Activated naive CD8-positive, alpha-beta T cell treated with anti-CD3 and anti-CD28 coated beads, Interleukin-2, amount 10 ng/mL, durations not matched to agents 7 days and 5 days (primary cell): ENCODE results near the gene AFF1. TPM values are rescaled to one million over a fixed set of nuclear protein-coding genes. Genes with fewer than 3 reads are reported as not detected.

Experiments
- ATAC-seq: fragments of 150-1000 bp; cut with Tn5 transposase; one replicate; pipeline ENCODE4 v1.10.0; 2021; ENCODE audit warnings: low read depth, moderate library complexity
- POLR2A ChIA-PET: fragments of 350-600 bp; sonication (Branson Sonifier 250); formaldehyde crosslinking; loops from one replicate; lab custom pipeline; 2021; ENCODE audit warnings: antibody characterized with exemption; lab: Charles Lee
- DNase-seq: peaks from one replicate; pipeline ENCODE4 v3.0.0; 2021
- H3K27ac Mint-ChIP-seq: one replicate; pipeline ENCODE4 v1.8.0; 2022; ENCODE audit warnings: mild to moderate bottlenecking, mixed read lengths
- H3K27me3 Mint-ChIP-seq: one replicate; pipeline ENCODE4 v1.8.0; 2022; ENCODE audit warnings: mild to moderate bottlenecking, moderate library complexity, mixed read lengths
- H3K36me3 Mint-ChIP-seq: one replicate; pipeline ENCODE4 v1.8.0; 2021; ENCODE audit warnings: mild to moderate bottlenecking, mixed read lengths
- H3K4me1 Mint-ChIP-seq: one replicate; pipeline ENCODE4 v1.8.0; 2021; ENCODE audit warnings: mixed read lengths
- H3K4me3 Mint-ChIP-seq: one replicate; pipeline ENCODE4 v1.8.0; 2022; ENCODE audit warnings: mild to moderate bottlenecking, moderate library complexity, mixed read lengths
- H3K9me3 Mint-ChIP-seq: one replicate; pipeline ENCODE4 v1.8.0; 2021; ENCODE audit warnings: mixed read lengths
- total RNA-seq, 2 experiments: library from RNA; stranded (reverse); gene quantifications; one replicate each; pipeline ENCODE4 v1.2.3, GENCODE V29; 2021

The AFF1 gene, protein sequence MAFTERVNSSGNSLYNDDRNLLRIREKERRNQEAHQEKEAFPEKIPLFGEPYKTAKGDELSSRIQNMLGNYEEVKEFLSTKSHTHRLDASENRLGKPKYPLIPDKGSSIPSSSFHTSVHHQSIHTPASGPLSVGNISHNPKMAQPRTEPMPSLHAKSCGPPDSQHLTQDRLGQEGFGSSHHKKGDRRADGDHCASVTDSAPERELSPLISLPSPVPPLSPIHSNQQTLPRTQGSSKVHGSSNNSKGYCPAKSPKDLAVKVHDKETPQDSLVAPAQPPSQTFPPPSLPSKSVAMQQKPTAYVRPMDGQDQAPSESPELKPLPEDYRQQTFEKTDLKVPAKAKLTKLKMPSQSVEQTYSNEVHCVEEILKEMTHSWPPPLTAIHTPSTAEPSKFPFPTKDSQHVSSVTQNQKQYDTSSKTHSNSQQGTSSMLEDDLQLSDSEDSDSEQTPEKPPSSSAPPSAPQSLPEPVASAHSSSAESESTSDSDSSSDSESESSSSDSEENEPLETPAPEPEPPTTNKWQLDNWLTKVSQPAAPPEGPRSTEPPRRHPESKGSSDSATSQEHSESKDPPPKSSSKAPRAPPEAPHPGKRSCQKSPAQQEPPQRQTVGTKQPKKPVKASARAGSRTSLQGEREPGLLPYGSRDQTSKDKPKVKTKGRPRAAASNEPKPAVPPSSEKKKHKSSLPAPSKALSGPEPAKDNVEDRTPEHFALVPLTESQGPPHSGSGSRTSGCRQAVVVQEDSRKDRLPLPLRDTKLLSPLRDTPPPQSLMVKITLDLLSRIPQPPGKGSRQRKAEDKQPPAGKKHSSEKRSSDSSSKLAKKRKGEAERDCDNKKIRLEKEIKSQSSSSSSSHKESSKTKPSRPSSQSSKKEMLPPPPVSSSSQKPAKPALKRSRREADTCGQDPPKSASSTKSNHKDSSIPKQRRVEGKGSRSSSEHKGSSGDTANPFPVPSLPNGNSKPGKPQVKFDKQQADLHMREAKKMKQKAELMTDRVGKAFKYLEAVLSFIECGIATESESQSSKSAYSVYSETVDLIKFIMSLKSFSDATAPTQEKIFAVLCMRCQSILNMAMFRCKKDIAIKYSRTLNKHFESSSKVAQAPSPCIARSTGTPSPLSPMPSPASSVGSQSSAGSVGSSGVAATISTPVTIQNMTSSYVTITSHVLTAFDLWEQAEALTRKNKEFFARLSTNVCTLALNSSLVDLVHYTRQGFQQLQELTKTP
- 10 to 100 TPM; 57.1 to 62.5 TPM for total RNA-seq

DNA sequence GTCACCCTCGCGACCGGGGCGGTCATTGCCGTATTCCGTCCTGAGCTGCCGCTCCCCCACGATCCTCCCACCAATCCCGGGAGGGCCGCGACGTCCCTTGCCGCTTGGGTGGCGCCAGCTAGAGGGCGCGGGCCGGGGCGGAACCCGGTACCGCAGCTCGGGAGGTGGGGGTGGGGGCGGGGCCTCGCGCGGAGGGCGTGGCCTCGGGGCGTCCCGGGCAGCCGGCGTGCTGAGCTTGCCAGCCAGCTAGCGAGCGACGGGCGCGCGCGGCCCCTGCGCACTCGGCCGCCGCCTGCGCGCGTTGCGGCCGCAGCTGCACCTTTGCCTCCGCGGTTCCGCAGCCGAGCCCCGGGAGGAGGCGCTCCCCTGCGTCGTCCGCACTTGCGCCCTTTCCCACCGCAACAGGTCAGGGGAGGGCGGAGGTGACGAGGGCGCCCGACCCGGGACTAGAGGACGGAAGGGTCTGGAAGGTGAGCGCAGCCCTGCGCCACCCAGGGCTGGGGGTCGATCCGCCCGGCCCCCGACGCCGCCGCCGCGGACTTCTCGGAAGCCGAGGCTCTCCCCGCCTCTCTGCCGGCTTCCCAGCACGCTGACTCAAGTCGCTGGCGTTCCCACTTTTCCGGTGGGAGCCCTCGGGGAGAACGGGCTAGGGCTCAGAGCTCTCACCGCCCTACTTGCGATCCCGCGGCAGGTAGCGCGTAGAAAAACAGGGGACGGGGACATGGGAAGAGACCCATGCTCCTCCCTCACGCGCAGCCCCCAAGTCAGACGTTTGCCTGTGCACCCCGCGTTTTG lies at the start of gene AFF1:
Gene AFF1, plus strand, starts transcription at position 241 of the 795 bp plus-strand sequence. CDS start 13,523 bp downstream, outside the sequence.
- peaks cover 6% of the 10 kb centered on the region for H3K36me3 Mint-ChIP-seq
- no peaks in the 10 kb centered on the region for H3K27me3 Mint-ChIP-seq
- peak within 1 kb of the TSS; percentile 91 for H3K4me3 Mint-ChIP-seq
- ATAC-seq: peak; percentile 80
- peak; percentile 88 for DNase-seq
- POLR2A ChIA-PET: interaction anchor here (0.6 to 2.9 kb wide), 12 partner anchors 12 to 184 kb away, joined by 3 to 111 read pairs (median 4); no protein-coding TSS in a partner anchor
- peaks cover 35% of the 10 kb centered on the region for H3K4me1 Mint-ChIP-seq
- peak within 1 kb of the TSS; percentile 92 for H3K27ac Mint-ChIP-seq
- H3K9me3 Mint-ChIP-seq: no peaks in the 10 kb centered on the region

GRCh38 chr4:86890790-86891189 lies 44.0 kb upstream of the AFF1 start:
- ATAC-seq: no peak

GRCh38 chr4:86891762-86892635 lies 42.8 kb upstream of the AFF1 start, which contains the start of gene C4orf36:
Gene C4orf36 (minus strand): TSS chr4:86892422. CDS start chr4:86891520, 902 bp downstream.
- peak; percentile 76 for ATAC-seq
- Mint-ChIP-seq H3K27ac (no peak within 1 kb of the TSS), H3K4me1 (peaks cover 5% of the 10 kb centered on the region), H3K36me3 (no peaks in the 10 kb centered on the region), H3K27me3 (peaks cover 25% of the 10 kb centered on the region), H3K4me3 (peak within 1 kb of the TSS; percentile 76), H3K9me3 (no peaks in the 10 kb centered on the region)
- POLR2A ChIA-PET: no interaction called here
- DNase-seq: peak; percentile 58

More at GRCh38 chr4:86890790-86891189, 44.0 kb upstream of the AFF1 start:
- Mint-ChIP-seq H3K36me3 (no peaks in the 10 kb centered on the region), H3K27ac (no peak overlapping the region), H3K9me3 (no peaks in the 10 kb centered on the region), H3K4me3 (peak overlapping the region; percentile 46), H3K27me3 (peaks cover 25% of the 10 kb centered on the region), H3K4me1 (peaks cover 5% of the 10 kb centered on the region)
- POLR2A ChIA-PET: no interaction called here
- DNase-seq: no peak

DNA sequence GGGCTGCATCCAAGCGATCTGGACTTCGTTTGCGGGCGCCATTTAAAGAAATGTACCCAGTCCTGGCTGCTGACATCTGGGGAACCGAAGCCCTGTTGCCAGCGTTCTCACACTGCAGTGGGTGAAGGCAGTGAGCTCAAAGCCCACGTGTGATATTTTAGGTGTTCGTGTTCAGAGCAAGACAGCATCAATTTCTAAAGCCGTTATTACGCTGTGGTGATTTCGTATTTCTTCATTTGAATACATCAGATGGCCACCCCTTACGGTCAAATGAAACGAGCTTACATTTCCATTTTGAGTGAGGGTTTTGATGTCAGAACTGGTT lies 42.2 kb upstream of the AFF1 start:
- no peaks in the 10 kb centered on the region for H3K9me3 Mint-ChIP-seq
- POLR2A ChIA-PET: no interaction called here
- peak overlapping the region; percentile 76 for H3K4me3 Mint-ChIP-seq
- no peak for DNase-seq
- H3K36me3 Mint-ChIP-seq: no peaks in the 10 kb centered on the region
- no peak overlapping the region for H3K27ac Mint-ChIP-seq
- peaks cover 5% of the 10 kb centered on the region for H3K4me1 Mint-ChIP-seq
- ATAC-seq: no peak
- H3K27me3 Mint-ChIP-seq: peaks cover 25% of the 10 kb centered on the region

DNA sequence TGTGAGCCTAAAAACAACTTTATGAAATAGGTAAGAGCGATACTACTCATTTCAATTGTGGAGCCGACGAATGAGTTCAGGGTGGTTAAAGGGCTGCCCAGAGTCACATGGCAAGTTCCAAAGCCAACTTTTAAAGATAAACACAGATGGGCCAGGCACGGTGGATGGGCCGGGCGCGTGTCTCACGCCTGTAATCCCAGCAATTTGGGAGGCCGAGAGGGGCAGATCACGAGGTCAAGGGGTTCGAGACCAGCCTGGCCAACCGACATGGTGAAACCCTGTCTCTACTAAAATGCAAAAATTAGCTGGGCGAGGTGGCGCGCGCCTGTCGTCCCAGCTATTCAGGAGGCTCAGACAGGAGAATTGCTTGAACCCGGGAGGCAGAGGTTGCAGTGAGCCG lies 41.7 kb upstream of the AFF1 start:
- H3K4me1 Mint-ChIP-seq: peaks cover 5% of the 10 kb centered on the region
- H3K27me3 Mint-ChIP-seq: peaks cover 25% of the 10 kb centered on the region
- no peak overlapping the region for H3K4me3 Mint-ChIP-seq
- H3K36me3 Mint-ChIP-seq: no peaks in the 10 kb centered on the region
- ATAC-seq (no peak), DNase-seq (no peak)
- H3K9me3 Mint-ChIP-seq: no peaks in the 10 kb centered on the region
- POLR2A ChIA-PET: no interaction called here
- H3K27ac Mint-ChIP-seq: no peak overlapping the region

- DNase-seq (no peak), ATAC-seq (no peak)
- H3K27ac Mint-ChIP-seq: no peak overlapping the region
- peaks cover 22% of the 10 kb centered on the region for H3K27me3 Mint-ChIP-seq
- H3K36me3 Mint-ChIP-seq: no peaks in the 10 kb centered on the region
- no peak overlapping the region for H3K4me3 Mint-ChIP-seq
- H3K4me1 Mint-ChIP-seq: peaks cover 5% of the 10 kb centered on the region
- no peaks in the 10 kb centered on the region for H3K9me3 Mint-ChIP-seq
- POLR2A ChIA-PET: no interaction called here
These were observed 40.4 kb upstream of the AFF1 start for GRCh38 chr4:86894455-86894854.

DNA sequence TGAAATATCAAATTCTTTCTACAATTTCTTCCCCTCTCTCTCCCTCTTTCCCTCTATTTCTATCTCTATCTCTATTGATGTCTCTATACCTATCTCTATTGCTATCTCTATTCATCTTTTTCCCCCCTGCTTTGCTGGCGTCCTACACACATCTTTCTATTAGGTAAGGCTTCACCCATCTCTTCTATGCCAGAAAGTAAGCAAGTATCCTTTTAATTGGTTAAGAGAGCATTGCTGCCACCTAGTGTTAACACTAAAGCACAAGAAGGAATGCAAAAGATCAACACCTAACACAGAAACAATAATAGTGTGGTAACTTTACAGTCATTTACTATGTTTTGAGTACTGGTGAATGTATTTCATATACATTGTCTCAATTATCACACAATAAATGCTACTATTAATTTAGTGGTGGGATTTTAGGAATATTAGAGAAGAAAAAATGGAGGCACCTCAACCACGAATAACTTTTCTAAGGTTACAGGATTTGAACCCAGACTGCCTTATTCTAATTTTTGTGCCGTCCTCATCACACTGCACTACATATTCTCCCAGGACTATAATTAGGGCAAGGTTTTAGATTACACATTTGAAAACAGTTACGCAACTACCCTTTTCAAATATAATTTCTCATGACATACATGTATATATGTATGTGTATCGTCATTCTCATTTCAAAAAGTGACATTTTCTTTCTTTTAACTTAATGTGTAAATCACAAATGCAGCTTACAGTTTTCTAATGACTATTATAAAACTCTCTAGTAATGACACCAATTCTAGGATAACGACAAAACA lies 38.9 kb upstream of the AFF1 start:
- Mint-ChIP-seq H3K4me1 (peaks cover 5% of the 10 kb centered on the region), H3K4me3 (no peak overlapping the region), H3K36me3 (no peaks in the 10 kb centered on the region), H3K27me3 (peaks cover 17% of the 10 kb centered on the region), H3K27ac (no peak overlapping the region), H3K9me3 (no peaks in the 10 kb centered on the region)
- POLR2A ChIA-PET: no interaction called here
- ATAC-seq (peak; percentile 35), DNase-seq (no peak)

GRCh38 chr4:86896596-86896995 lies 38.2 kb upstream of the AFF1 start:
- ATAC-seq: no peak
- Mint-ChIP-seq H3K36me3 (no peaks in the 10 kb centered on the region), H3K4me3 (no peak overlapping the region), H3K4me1 (peaks cover 1% of the 10 kb centered on the region), H3K27me3 (peaks cover 11% of the 10 kb centered on the region), H3K9me3 (no peaks in the 10 kb centered on the region), H3K27ac (no peak overlapping the region)
- DNase-seq: no peak
- POLR2A ChIA-PET: no interaction called here

DNA sequence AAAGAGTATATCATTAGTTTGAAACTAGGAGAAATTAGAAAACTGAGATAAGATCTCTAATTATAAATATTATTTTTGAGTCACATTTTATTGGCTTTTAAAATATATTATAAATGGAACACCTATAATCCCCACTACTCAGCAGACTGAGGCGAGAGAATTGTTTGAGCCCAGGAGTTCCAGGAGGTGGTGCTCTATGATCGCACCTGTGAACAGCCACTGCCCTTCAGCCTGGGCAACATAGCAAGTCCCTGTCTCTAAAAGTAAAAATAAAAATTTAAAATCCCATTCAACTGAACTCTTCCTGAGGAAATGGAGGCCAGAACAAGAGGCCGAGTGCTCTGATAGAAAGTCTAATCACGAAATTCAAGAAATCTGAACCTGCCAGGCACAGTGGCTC lies 36.2 kb upstream of the AFF1 start:
- no peak overlapping the region for H3K4me3 Mint-ChIP-seq

DNA sequence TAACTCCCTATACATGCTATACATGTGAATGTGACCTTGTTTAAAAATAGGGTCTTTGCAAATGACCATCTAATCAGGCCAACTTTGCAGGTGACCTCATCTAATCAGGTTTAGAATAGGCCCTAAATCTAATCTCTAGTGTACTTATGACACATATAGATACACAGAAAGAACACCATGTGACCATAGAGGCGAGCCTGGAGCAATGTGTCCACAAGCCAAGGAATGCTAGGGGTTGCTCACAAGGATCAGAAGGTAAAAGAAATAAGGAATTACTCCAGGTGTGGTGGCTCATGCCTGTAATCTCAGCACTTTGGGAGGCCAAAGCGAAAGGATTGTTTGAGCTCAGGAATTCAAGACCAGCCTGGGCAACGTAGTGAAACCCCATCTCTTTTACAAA lies 32.9 kb upstream of the AFF1 start:
- H3K4me3 Mint-ChIP-seq: no peak overlapping the region
- H3K36me3 Mint-ChIP-seq: no peaks in the 10 kb centered on the region
- H3K4me1 Mint-ChIP-seq: no peaks in the 10 kb centered on the region
- ATAC-seq (no peak), DNase-seq (no peak)
- no peak overlapping the region for H3K27ac Mint-ChIP-seq
- peaks cover 6% of the 10 kb centered on the region for H3K27me3 Mint-ChIP-seq
- no peaks in the 10 kb centered on the region for H3K9me3 Mint-ChIP-seq
- POLR2A ChIA-PET: no interaction called here

More for the DNA sequence above, 36.2 kb upstream of the AFF1 start:
- POLR2A ChIA-PET: no interaction called here
- H3K4me1 Mint-ChIP-seq: no peaks in the 10 kb centered on the region
- no peak overlapping the region for H3K27ac Mint-ChIP-seq
- no peaks in the 10 kb centered on the region for H3K9me3 Mint-ChIP-seq
- DNase-seq: no peak
- ATAC-seq: no peak
- peaks cover 5% of the 10 kb centered on the region for H3K27me3 Mint-ChIP-seq
- H3K36me3 Mint-ChIP-seq: no peaks in the 10 kb centered on the region

DNA sequence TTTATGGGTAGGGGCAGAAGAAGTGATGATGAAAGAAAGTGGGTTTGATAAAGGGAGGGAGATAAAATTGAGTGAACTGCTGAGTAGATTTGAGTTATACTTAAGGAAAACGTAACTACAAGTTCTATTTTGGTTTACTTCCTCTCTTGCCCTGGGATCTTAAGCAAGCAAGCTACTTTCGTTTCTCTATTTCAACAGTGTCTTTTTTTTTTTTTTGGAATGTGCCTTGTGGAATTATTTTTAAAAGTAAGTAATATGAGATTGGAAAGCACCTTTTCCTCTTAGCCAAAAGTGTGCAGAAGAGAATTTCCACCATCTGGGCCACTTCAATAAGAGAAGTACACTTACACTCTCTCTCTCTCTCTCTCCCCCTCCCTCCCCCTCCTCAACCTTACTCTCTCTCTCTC lies 26.6 kb upstream of the AFF1 start:
- Mint-ChIP-seq H3K27me3 (peaks cover 4% of the 10 kb centered on the region), H3K4me1 (peaks cover 11% of the 10 kb centered on the region), H3K27ac (peak overlapping the region; percentile 57), H3K36me3 (no peaks in the 10 kb centered on the region), H3K4me3 (peak overlapping the region; percentile 70), H3K9me3 (no peaks in the 10 kb centered on the region)
- POLR2A ChIA-PET: interaction anchor here (0.9 to 1.8 kb wide), 2 partner anchors 98 to 242 kb away, joined by 3 to 6 read pairs; no protein-coding TSS in a partner anchor
- DNase-seq (no peak), ATAC-seq (no peak)
